HCT116 (cell line): ENCODE data around the gene HSD3B2. TPM values are rescaled to one million over a fixed set of nuclear protein-coding genes. Genes with fewer than 3 reads are reported as not detected.

Experiments
- ATAC-seq: fragments of 200-7000 bp; cut with Tn5 transposase; 2 replicates; pipeline ENCODE4 v1.9.1; 2020; ENCODE audit warnings: mild to moderate bottlenecking, moderate library complexity
- BruUV-seq: library from RNA; stranded (reverse); fragments of 400-500 nt; replicated peaks from 2 replicates; lab custom pipeline; 2021; lab: Mats Ljungman, UMichigan
- CTCF ChIA-PET: fragments of 300-600 bp; sonication (Branson Sonifier 250); formaldehyde crosslinking; loops from one replicate; lab custom pipeline; 2021; ENCODE audit warnings: antibody characterized with exemption; lab: Charles Lee
- POLR2A ChIA-PET: fragments of 300-600, 350-600 bp; sonication (Branson Sonifier 250); formaldehyde crosslinking; loops from one replicate; lab custom pipeline; 2021; ENCODE audit warnings: antibody characterized with exemption; lab: Charles Lee
- RAD21 ChIA-PET, 2 experiments: fragments of 300-600 bp; sonication (Branson Sonifier 250); formaldehyde crosslinking; loops; one replicate each; lab custom pipeline; 2023; ENCODE audit warnings: low total read pairs in 2 of 2; ENCODE audit not compliant: uncharacterized antibody in 2 of 2, unreplicated experiment in 2 of 2, low non-redundant PET in 1 of 2; lab: Charles Lee
- DNase-seq: peaks from one replicate; pipeline ENCODE4 v3.0.0-alpha.2; 2010; ENCODE audit warnings: low read depth, low spot score
- H2AFZ ChIP-seq: fragments of 200-600 bp; shearing (Covaris generic), sonication (generic); 2 replicates; pipeline ENCODE4 v1.6.1; 2017; ENCODE audit warnings: low read depth, mixed run types, mixed read lengths, antibody characterized with exemption, low read length; ENCODE audit not compliant: poor library complexity, severe bottlenecking
- H3K27ac ChIP-seq: 2 replicates; pipeline ENCODE4 v1.5.1; 2012; ENCODE audit warnings: low read depth, low read length
- H3K27me3 ChIP-seq: fragments of 200-600 bp; sonication (generic); 2 replicates; pipeline ENCODE4 v1.6.1; 2016; ENCODE audit warnings: mixed run types, low read length, mixed read lengths; ENCODE audit not compliant: insufficient read depth
- H3K36me3 ChIP-seq, 2 experiments: fragments of 200-500 bp in 1 of 2; fragments of 200-600 bp in 1 of 2; sonication (Bioruptor generic) in 1 of 2; sonication (generic) in 1 of 2; 2 replicates each; pipeline versions ENCODE4 v1.5.1 to v1.6.1; 2014 to 2016; ENCODE audit warnings: low read length in 2 of 2, inconsistent platforms in 1 of 2, mixed read lengths in 1 of 2, mixed run types in 1 of 2; ENCODE audit not compliant: insufficient read depth in 2 of 2, control insufficient read depth in 1 of 2
- H3K4me1 ChIP-seq, 2 experiments: fragments of 200-600 bp in 1 of 2; sonication (generic) in 1 of 2; 2 replicates each; pipeline versions ENCODE4 v1.5.1 to v1.6.1; 2012 to 2017; ENCODE audit warnings: low read length in 2 of 2, inconsistent platforms in 1 of 2, mild to moderate bottlenecking in 1 of 2, mixed read lengths in 1 of 2, mixed run types in 1 of 2, moderate library complexity in 1 of 2; ENCODE audit not compliant: insufficient read depth in 2 of 2, control insufficient read depth in 1 of 2
- H3K4me2 ChIP-seq: fragments of 200-600 bp; sonication (generic); 2 replicates; pipeline ENCODE4 v1.6.1; 2017; ENCODE audit warnings: mixed run types, low read length, mixed read lengths
- H3K4me3 ChIP-seq, 2 experiments: fragments of 200-600 bp in 1 of 2; sonication (generic) in 1 of 2; replicated peaks in 1 of 2; 2 replicates each; pipeline ENCODE4 v1.5.1; 2011 to 2016; ENCODE audit warnings: low read length in 2 of 2, control low read depth in 1 of 2, low read depth in 1 of 2, mild to moderate bottlenecking in 1 of 2, mixed read lengths in 1 of 2, mixed run types in 1 of 2
- H3K79me2 ChIP-seq: fragments of 200-600 bp; sonication (generic); 2 replicates; pipeline ENCODE4 v1.6.1; 2017; ENCODE audit warnings: mild to moderate bottlenecking, mixed run types, low read length, moderate library complexity, mixed read lengths; ENCODE audit not compliant: insufficient read depth
- H3K9ac ChIP-seq: fragments of 200-600 bp; sonication (generic); 2 replicates; pipeline ENCODE4 v1.6.1; 2016; ENCODE audit warnings: low read length, mixed read lengths
- H3K9me2 ChIP-seq: fragments of 200-600 bp; sonication (generic), shearing (Covaris generic); 2 replicates; pipeline ENCODE4 v1.6.1; 2017; ENCODE audit warnings: mixed run types, mild to moderate bottlenecking, moderate library complexity; ENCODE audit not compliant: insufficient read depth
- H3K9me3 ChIP-seq, 2 experiments: fragments of 200-500 bp in 1 of 2; fragments of 200-600 bp in 1 of 2; sonication (Bioruptor generic) in 1 of 2; sonication (generic) in 1 of 2; 2 replicates each; pipeline ENCODE4 v1.6.1; 2014 to 2017; ENCODE audit warnings: low read length in 2 of 2, mixed read lengths in 2 of 2, inconsistent platforms in 1 of 2, low read depth in 1 of 2, mild to moderate bottlenecking in 1 of 2, mixed run types in 1 of 2, moderate library complexity in 1 of 2; ENCODE audit not compliant: control insufficient read depth in 1 of 2, insufficient read depth in 1 of 2
- H4K20me1 ChIP-seq: fragments of 200-600 bp; sonication (generic), shearing (Covaris generic); 2 replicates; pipeline ENCODE4 v1.6.1; 2017; ENCODE audit warnings: mixed run types, mild to moderate bottlenecking, moderate library complexity; ENCODE audit not compliant: insufficient read depth
- CEBPB ChIP-seq: IDR thresholded peaks from 2 replicates; pipeline ENCODE4 v1.6.1; 2012; ENCODE audit warnings: low read depth
- EGR1 ChIP-seq: IDR thresholded peaks from 2 replicates; pipeline ENCODE4 v1.6.1; 2012; ENCODE audit warnings: low read depth
- EZH2 ChIP-seq: fragments of 200-600 bp; sonication (generic); IDR thresholded peaks from 2 replicates; pipeline ENCODE4 v1.6.1; 2017; ENCODE audit warnings: antibody characterized with exemption, mixed run types
- EZH2phosphoT487 ChIP-seq: fragments of 200-600 bp; IDR thresholded peaks from 2 replicates; pipeline ENCODE4 v1.6.1; 2018; ENCODE audit warnings: antibody characterized with exemption, borderline replicate concordance
- FOSL1 ChIP-seq: IDR thresholded peaks from 2 replicates; pipeline ENCODE4 v1.6.1; 2012; ENCODE audit warnings: low read depth
- JUND ChIP-seq: IDR thresholded peaks from 2 replicates; pipeline ENCODE4 v1.6.1; 2012
- POLR2A ChIP-seq: IDR thresholded peaks from 2 replicates; pipeline ENCODE4 v1.7.0; 2011; ENCODE audit warnings: borderline replicate concordance; ENCODE audit not compliant: insufficient read depth, insufficient read length; ENCODE audit errors: extremely low read depth
- REST ChIP-seq: IDR thresholded peaks from 2 replicates; pipeline ENCODE4 v1.6.1; 2012; ENCODE audit warnings: low read depth
- SIN3A ChIP-seq: IDR thresholded peaks from 2 replicates; pipeline ENCODE4 v1.6.1; 2012; ENCODE audit warnings: low read depth
- SRF ChIP-seq: IDR thresholded peaks from 2 replicates; pipeline ENCODE4 v1.6.1; 2012; ENCODE audit warnings: low read depth
- ZFX ChIP-seq: fragments of 450-650 bp; IDR thresholded peaks from 2 replicates; pipeline ENCODE4 v1.6.1; 2017
- ZNF274 ChIP-seq: fragments of 200-500 bp; sonication (Bioruptor generic); IDR thresholded peaks from 2 replicates; pipeline ENCODE4 v1.6.1; 2014; ENCODE audit warnings: mild to moderate bottlenecking, low read depth, low read length, inconsistent platforms
- intact Hi-C: fragments of 100-400 bp; cut with micrococcal nuclease; formaldehyde crosslinking; loops from 2 replicates; pipeline ENCODE4 v1.10.0; 2022
- total RNA-seq: library from RNA; stranded (reverse); gene quantifications from one replicate; pipeline ENCODE4 v1.2.1, GENCODE V29; 2021; ENCODE audit not compliant: unreplicated experiment
- TF ChIP-seq, protein P1 (sequence below): IDR thresholded peaks from 2 replicates; pipeline ENCODE4 v1.6.1; 2011; ENCODE audit warnings: mild to moderate bottlenecking, low read length, moderate library complexity; ENCODE audit not compliant: insufficient replicate concordance; ENCODE audit errors: extremely low read depth
- TF ChIP-seq, protein P2 (sequence below): IDR thresholded peaks from 2 replicates; pipeline ENCODE4 v1.6.1; 2012
- TF ChIP-seq, protein P3 (sequence below): IDR thresholded peaks from 2 replicates; pipeline ENCODE4 v1.6.1; 2012

The HSD3B2 gene
- total RNA-seq, 1 experiment from 2014 or later: 1.4 TPM

- intact Hi-C loops: loop anchor here (2.0 kb wide), 1 partner anchor 21 kb away; no protein-coding TSS in a partner anchor
- H3K27me3 ChIP-seq: 0 out of 2 replicates have a peak, but pooled peaks cover under 1% of the 10 kb centered on the region
- ATAC-seq: no peak
- CTCF ChIA-PET: no interaction called here
- no peak overlapping the region for H3K4me2 ChIP-seq
- no TSS peak for BruUV-seq
- H3K79me2 ChIP-seq: no peaks in the 10 kb centered on the region
- H3K9ac ChIP-seq: no peak overlapping the region
- H3K36me3 ChIP-seq: no peaks in the 10 kb centered on the region
- TF ChIP-seq JUND (no peak), SRF (no peak), ZNF274 (no peak), EZH2phosphoT487 (no peak), FOSL1 (no peak), EZH2 (no peak), CEBPB (no peak), EGR1 (no peak), POLR2A (no peak), SIN3A (no peak), REST (no peak), ZFX (no peak)
- TF ChIP-seq, protein P1, sequence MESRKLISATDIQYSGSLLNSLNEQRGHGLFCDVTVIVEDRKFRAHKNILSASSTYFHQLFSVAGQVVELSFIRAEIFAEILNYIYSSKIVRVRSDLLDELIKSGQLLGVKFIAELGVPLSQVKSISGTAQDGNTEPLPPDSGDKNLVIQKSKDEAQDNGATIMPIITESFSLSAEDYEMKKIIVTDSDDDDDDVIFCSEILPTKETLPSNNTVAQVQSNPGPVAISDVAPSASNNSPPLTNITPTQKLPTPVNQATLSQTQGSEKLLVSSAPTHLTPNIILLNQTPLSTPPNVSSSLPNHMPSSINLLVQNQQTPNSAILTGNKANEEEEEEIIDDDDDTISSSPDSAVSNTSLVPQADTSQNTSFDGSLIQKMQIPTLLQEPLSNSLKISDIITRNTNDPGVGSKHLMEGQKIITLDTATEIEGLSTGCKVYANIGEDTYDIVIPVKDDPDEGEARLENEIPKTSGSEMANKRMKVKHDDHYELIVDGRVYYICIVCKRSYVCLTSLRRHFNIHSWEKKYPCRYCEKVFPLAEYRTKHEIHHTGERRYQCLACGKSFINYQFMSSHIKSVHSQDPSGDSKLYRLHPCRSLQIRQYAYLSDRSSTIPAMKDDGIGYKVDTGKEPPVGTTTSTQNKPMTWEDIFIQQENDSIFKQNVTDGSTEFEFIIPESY: no peak
- TF ChIP-seq, protein P2, sequence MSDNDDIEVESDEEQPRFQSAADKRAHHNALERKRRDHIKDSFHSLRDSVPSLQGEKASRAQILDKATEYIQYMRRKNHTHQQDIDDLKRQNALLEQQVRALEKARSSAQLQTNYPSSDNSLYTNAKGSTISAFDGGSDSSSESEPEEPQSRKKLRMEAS: no peak
- TF ChIP-seq, protein P3, sequence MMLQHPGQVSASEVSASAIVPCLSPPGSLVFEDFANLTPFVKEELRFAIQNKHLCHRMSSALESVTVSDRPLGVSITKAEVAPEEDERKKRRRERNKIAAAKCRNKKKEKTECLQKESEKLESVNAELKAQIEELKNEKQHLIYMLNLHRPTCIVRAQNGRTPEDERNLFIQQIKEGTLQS: no peak
- TF ChIP-seq, all 23 proteins: peak for 0
- Histone ChIP-seq H4K20me1 (no peaks in the 10 kb centered on the region), H3K9me2 (no peaks in the 10 kb centered on the region), H2AFZ (no peak overlapping the region), H3K9me3 (no peaks in the 10 kb centered on the region), H3K4me1 (peaks cover 0 to 8% of the 10 kb centered on the region in 2 experiments; a peak in 1 of 4 replicates), H3K4me3 (no peak overlapping the region), H3K27ac (no peak overlapping the region)
- ChIA-PET RAD21 (no interaction called here), POLR2A (no interaction called here)
- no peak for DNase-seq
These were observed 39.6 kb upstream of the HSD3B2 start for GRCh38 chr1:119375366-119375765.
